ENCODE results near the gene DNASE1L2. TPM values are rescaled to one million over a fixed set of nuclear protein-coding genes. Genes with fewer than 3 reads are reported as not detected.

The DNASE1L2 gene
- total and polyA plus RNA-seq, 10 of the 15 experiments (the other 5 are each of a cell fraction or from before 2014, with no cell fraction given) = 0.06 to 1.5 (median 0.29) TPM

GRCh38 chr16:2285731-2286191, 49.5 kb downstream of the DNASE1L2 start:
- Histone ChIP-seq H3K79me2 (ENCODE audit: control insufficient read depth, insufficient read depth, low read length) (no peaks in the 10 kb centered on the region), H4K20me1 (ENCODE audit: control insufficient read depth, insufficient read depth) (no peaks in the 10 kb centered on the region), H3K9me3 (replicated peaks; ENCODE audit: control insufficient read depth, insufficient read depth, low read length) (no peaks in the 10 kb centered on the region), H3K27me3 (replicated peaks in 1 of 2; ENCODE audit: control insufficient read depth in 2 of 2, insufficient read depth in 2 of 2, low read length in 1 of 2) (no peaks in the 10 kb centered on the region; a peak in 1 of 4 replicates), H3K36me3 (ENCODE audit: control insufficient read depth in 2 of 2, insufficient read depth in 2 of 2, low read length in 1 of 2) (no peaks in the 10 kb centered on the region), H3K4me3 (no peak overlapping the region), H3K4me1 (ENCODE audit: control insufficient read depth, insufficient read depth, low read length) (no peaks in the 10 kb centered on the region), H3K27ac (ENCODE audit: control insufficient read depth, insufficient read depth) (no peak overlapping the region), H3K4me2 (ENCODE audit: control insufficient read depth, insufficient read depth) (no peak overlapping the region), H2AFZ (ENCODE audit: control insufficient read depth, low read depth, low read length) (no peak overlapping the region), H3K9ac (ENCODE audit: control insufficient read depth, insufficient read depth, low read length) (no peak overlapping the region)
- WGBS (ENCODE audit: insufficient coverage, insufficient replicate concordance, low lambda C conversion rate, missing lambda C conversion rate) = 78% methylated on average over 13 of the region's 13 CpGs
- ChIA-PET POLR2A (no interaction called here), CTCF (no interaction called here), RAD21 (ENCODE audit: unreplicated experiment) (no interaction called here), SMC1A (ENCODE audit: uncharacterized antibody, unreplicated experiment) (no interaction called here)
- intact Hi-C loops (cut with micrococcal nuclease; ENCODE audit: unreplicated experiment) = no loop called here
- BruUV-seq (replicated peaks) = no TSS peak
- TF ChIP-seq NBN (IDR thresholded peaks at IDR 0.05) (no peak), TCF7 (IDR thresholded peaks at IDR 0.05; ENCODE audit: borderline replicate concordance) (no peak), SMC3 (IDR thresholded peaks at IDR 0.05; ENCODE audit: borderline replicate concordance, low read length) (no peak), SREBF1 (IDR thresholded peaks at IDR 0.05; ENCODE audit: low read length) (no peak), CHD1 (IDR thresholded peaks at IDR 0.05; ENCODE audit: low read depth, low read length) (no peak), ZNF217 (IDR thresholded peaks at IDR 0.05) (no peak)
- no peak for ATAC-seq
- in situ Hi-C loops (cut with MboI) = no loop called here
- no peak for DNase-seq (ENCODE audit: low read depth, low spot score)
- FAIRE-seq = no peak

GRCh38 chr16:2286550-2286949, 50.3 kb downstream of the DNASE1L2 start:
- POLR2A ChIA-PET = no interaction called here
- in situ Hi-C loops (cut with MboI) = no loop called here
- intact Hi-C loops (cut with micrococcal nuclease; ENCODE audit: unreplicated experiment) = no loop called here
- CTCF ChIA-PET = no interaction called here
- SMC1A ChIA-PET (ENCODE audit: uncharacterized antibody, unreplicated experiment) = no interaction called here
- Histone ChIP-seq H3K9me3 (replicated peaks; ENCODE audit: control insufficient read depth, insufficient read depth, low read length) (no peaks in the 10 kb centered on the region), H2AFZ (ENCODE audit: control insufficient read depth, low read depth, low read length) (no peak overlapping the region), H3K9ac (ENCODE audit: control insufficient read depth, insufficient read depth, low read length) (no peak overlapping the region), H4K20me1 (ENCODE audit: control insufficient read depth, insufficient read depth) (no peaks in the 10 kb centered on the region), H3K4me2 (ENCODE audit: control insufficient read depth, insufficient read depth) (no peak overlapping the region), H3K79me2 (ENCODE audit: control insufficient read depth, insufficient read depth, low read length) (no peaks in the 10 kb centered on the region), H3K27me3 (replicated peaks in 1 of 2; ENCODE audit: control insufficient read depth in 2 of 2, insufficient read depth in 2 of 2, low read length in 1 of 2) (no peaks in the 10 kb centered on the region; a peak in 1 of 4 replicates), H3K36me3 (ENCODE audit: control insufficient read depth in 2 of 2, insufficient read depth in 2 of 2, low read length in 1 of 2) (no peaks in the 10 kb centered on the region), H3K4me1 (ENCODE audit: control insufficient read depth, insufficient read depth, low read length) (no peaks in the 10 kb centered on the region), H3K4me3 (no peak overlapping the region), H3K27ac (ENCODE audit: control insufficient read depth, insufficient read depth) (no peak overlapping the region)
- RAD21 ChIA-PET (ENCODE audit: unreplicated experiment) = no interaction called here
- BruUV-seq (replicated peaks) = no TSS peak
- FAIRE-seq (no peak), DNase-seq (ENCODE audit: low read depth, low spot score) (no peak), ATAC-seq (no peak)
- WGBS (ENCODE audit: insufficient coverage, insufficient replicate concordance, low lambda C conversion rate, missing lambda C conversion rate) = 54% methylated on average over 15 of the region's 17 CpGs
- TF ChIP-seq CHD4 (IDR thresholded peaks at IDR 0.05) (no peak), KDM1A (IDR thresholded peaks at IDR 0.05; ENCODE audit: borderline replicate concordance) (no peak), IKZF1 (conservative IDR thresholded peaks at IDR 0.05) (no peak), SIX5 (IDR thresholded peaks at IDR 0.05; ENCODE audit: low read depth, low read length, severe bottlenecking) (no peak), CEBPZ (IDR thresholded peaks at IDR 0.05; ENCODE audit: low read depth, low read length) (no peak), FOXM1 (IDR thresholded peaks at IDR 0.05; ENCODE audit: low read depth, low read length) (no peak), NFIC (IDR thresholded peaks at IDR 0.05; ENCODE audit: low read depth, low read length) (no peak), PAX8 (IDR thresholded peaks at IDR 0.05) (no peak), USF1 (IDR thresholded peaks at IDR 0.05; ENCODE audit: borderline replicate concordance, extremely low read length, insufficient read depth, low read depth, low read length) (no peak), SMAD1 (IDR thresholded peaks at IDR 0.05; ENCODE audit: low read depth, partially characterized antibody) (no peak), WRNIP1 (IDR thresholded peaks at IDR 0.05; ENCODE audit: borderline replicate concordance, low read depth, low read length) (no peak), CREB1 (IDR thresholded peaks at IDR 0.05; ENCODE audit: low read depth) (no peak)

Measured in GM12878 (cell line).